Hepatocyte (in vitro differentiated cells): ENCODE data around the gene CACTIN. TPM values are rescaled to one million over a fixed set of nuclear protein-coding genes. Genes with fewer than 3 reads are reported as not detected.

ENCODE experiments used
- DNase-seq: peaks from one replicate; pipeline ENCODE4 v3.0.0-alpha.2; 2016; ENCODE audit warnings: low spot score
- H2AFZ ChIP-seq: fragments of 200-600 bp; sonication (generic); 2 replicates; pipeline ENCODE4 v1.6.0; 2016; ENCODE audit warnings: antibody characterized with exemption, mild to moderate bottlenecking
- H3K27ac ChIP-seq: fragments of 200-600 bp; sonication (generic); 2 replicates; pipeline ENCODE4 v1.5.1; 2016; ENCODE audit warnings: mild to moderate bottlenecking
- H3K27me3 ChIP-seq: fragments of 200-600 bp; sonication (generic); 2 replicates; pipeline ENCODE4 v1.6.1; 2016
- H3K36me3 ChIP-seq: fragments of 200-600 bp; sonication (generic); replicated peaks from 2 replicates; pipeline ENCODE4 v1.5.1; 2016; ENCODE audit warnings: low read depth; ENCODE audit not compliant: insufficient read depth
- H3K4me1 ChIP-seq: fragments of 200-600 bp; sonication (generic); 2 replicates; pipeline ENCODE4 v1.5.1; 2016; ENCODE audit warnings: mild to moderate bottlenecking, moderate library complexity; ENCODE audit not compliant: insufficient read depth
- H3K4me2 ChIP-seq: fragments of 200-600 bp; sonication (generic); 2 replicates; pipeline ENCODE4 v1.6.0; 2016
- H3K4me3 ChIP-seq: fragments of 200-600 bp; sonication (generic); 2 replicates; pipeline ENCODE4 v1.5.1; 2016; ENCODE audit warnings: mild to moderate bottlenecking
- H3K79me2 ChIP-seq: fragments of 200-600 bp; sonication (generic); 2 replicates; pipeline ENCODE4 v1.6.0; 2017; ENCODE audit warnings: mild to moderate bottlenecking
- H3K9me2 ChIP-seq: fragments of 200-600 bp; sonication (generic); replicated peaks from 2 replicates; pipeline ENCODE4 v1.6.0; 2017; ENCODE audit warnings: mild to moderate bottlenecking; ENCODE audit not compliant: insufficient read depth
- H3K9me3 ChIP-seq: fragments of 200-600 bp; sonication (generic); 2 replicates; pipeline ENCODE4 v1.5.1; 2016; ENCODE audit warnings: low read depth, mild to moderate bottlenecking
- H4K20me1 ChIP-seq: fragments of 200-600 bp; sonication (generic); 2 replicates; pipeline ENCODE4 v1.6.0; 2016; ENCODE audit warnings: mild to moderate bottlenecking; ENCODE audit not compliant: insufficient read depth, poor library complexity, severe bottlenecking
- CTCF ChIP-seq: fragments of 200-600 bp; sonication (generic); IDR thresholded peaks from 2 replicates; pipeline ENCODE4 v1.5.1; 2016; ENCODE audit warnings: antibody characterized with exemption, mild to moderate bottlenecking; ENCODE audit not compliant: poor library complexity
- EZH2 ChIP-seq: fragments of 200-600 bp; sonication (generic); IDR thresholded peaks from 2 replicates; pipeline ENCODE4 v1.6.1; 2016; ENCODE audit warnings: antibody characterized with exemption, mild to moderate bottlenecking, borderline replicate concordance
- EZH2phosphoT487 ChIP-seq: fragments of 200-600 bp; sonication (generic); IDR thresholded peaks from one replicate; pipeline ENCODE4 v1.6.1; 2018; ENCODE audit warnings: antibody characterized with exemption, mild to moderate bottlenecking, low read depth, moderate library complexity; ENCODE audit not compliant: unreplicated experiment, severe bottlenecking
- WGBS: methylation state at CpG from one replicate; pipeline ENCODE4 v1.1.6; 2016; ENCODE audit warnings: low lambda C conversion rate; ENCODE audit errors: missing lambda C conversion rate; 5-methylcytosine and 5-hydroxymethylcytosine counted together
- polyA plus RNA-seq: library from polyadenylated mRNA; unstranded; fragments of >200 nt; fragmentation: Nextera tagmentation; extraction: Ambion mirVana; gene quantifications from 2 replicates; pipeline ENCODE4 v1.2.1, GENCODE V29; 2016
- total RNA-seq: library from RNA; depleted of rRNA; stranded (reverse); fragments of >200 nt; gene quantifications from 2 replicates; pipeline ENCODE4 v1.2.3, GENCODE V29; 2014

The CACTIN gene
- total and polyA plus RNA-seq, 2 experiments from 2014 or later: 15.7 to 18.3 TPM

GRCh38 chr19:3646336-3647092, 19.9 kb upstream of the CACTIN start:
- Histone ChIP-seq H3K4me2 (no peak overlapping the region), H3K9me2 (no peaks in the 10 kb centered on the region), H3K27me3 (no peaks in the 10 kb centered on the region), H3K36me3 (no peaks in the 10 kb centered on the region), H3K4me3 (no peak overlapping the region), H4K20me1 (no peaks in the 10 kb centered on the region), H2AFZ (no peak overlapping the region), H3K27ac (no peak overlapping the region), H3K79me2 (no peaks in the 10 kb centered on the region), H3K9me3 (no peaks in the 10 kb centered on the region), H3K4me1 (no peaks in the 10 kb centered on the region)
- no peak for DNase-seq
- TF ChIP-seq EZH2 (no peak), CTCF (no peak), EZH2phosphoT487 (no peak)
- WGBS: 91% methylated on average over 20 of the region's 23 CpGs

GRCh38 chr19:3645726-3646125, 19.1 kb upstream of the CACTIN start:
- H3K9me2 ChIP-seq: no peaks in the 10 kb centered on the region
- no peak overlapping the region for H3K4me2 ChIP-seq
- no peak overlapping the region for H2AFZ ChIP-seq
- 96% methylated on average over 19 of the region's 21 CpGs for WGBS
- H3K4me1 ChIP-seq: no peaks in the 10 kb centered on the region
- DNase-seq: no peak
- TF ChIP-seq EZH2phosphoT487: no peak
- no peak for TF ChIP-seq EZH2
- TF ChIP-seq CTCF: no peak
- H3K79me2 ChIP-seq: no peaks in the 10 kb centered on the region
- no peak overlapping the region for H3K4me3 ChIP-seq
- no peaks in the 10 kb centered on the region for H4K20me1 ChIP-seq
- no peaks in the 10 kb centered on the region for H3K27me3 ChIP-seq
- no peak overlapping the region for H3K27ac ChIP-seq
- no peaks in the 10 kb centered on the region for H3K9me3 ChIP-seq
- H3K36me3 ChIP-seq: no peaks in the 10 kb centered on the region

- H3K27ac ChIP-seq: no peak overlapping the region
- H3K4me1 ChIP-seq: no peaks in the 10 kb centered on the region
- H3K4me3 ChIP-seq: no peak overlapping the region
- TF ChIP-seq EZH2: no peak
- no peak for TF ChIP-seq EZH2phosphoT487
- no peak for TF ChIP-seq CTCF
- H4K20me1 ChIP-seq: no peaks in the 10 kb centered on the region
- DNase-seq: no peak
- H2AFZ ChIP-seq: no peak overlapping the region
- no peaks in the 10 kb centered on the region for H3K9me2 ChIP-seq
- no peaks in the 10 kb centered on the region for H3K9me3 ChIP-seq
- 96% methylated on average over 11 of the region's 11 CpGs for WGBS
- no peaks in the 10 kb centered on the region for H3K79me2 ChIP-seq
- no peak overlapping the region for H3K4me2 ChIP-seq
- no peaks in the 10 kb centered on the region for H3K27me3 ChIP-seq
- no peaks in the 10 kb centered on the region for H3K36me3 ChIP-seq
Measured at GRCh38 chr19:3645067-3645396, 18.4 kb upstream of the CACTIN start.
